ENCODE measurements around the gene SH2D4B.

Gene SH2D4B

GRCh38 chr10:80690434-80690833 lies 152.7 kb downstream of the SH2D4B start:
- no peak for DNase-seq (ENCODE audit: low read depth)

DNA sequence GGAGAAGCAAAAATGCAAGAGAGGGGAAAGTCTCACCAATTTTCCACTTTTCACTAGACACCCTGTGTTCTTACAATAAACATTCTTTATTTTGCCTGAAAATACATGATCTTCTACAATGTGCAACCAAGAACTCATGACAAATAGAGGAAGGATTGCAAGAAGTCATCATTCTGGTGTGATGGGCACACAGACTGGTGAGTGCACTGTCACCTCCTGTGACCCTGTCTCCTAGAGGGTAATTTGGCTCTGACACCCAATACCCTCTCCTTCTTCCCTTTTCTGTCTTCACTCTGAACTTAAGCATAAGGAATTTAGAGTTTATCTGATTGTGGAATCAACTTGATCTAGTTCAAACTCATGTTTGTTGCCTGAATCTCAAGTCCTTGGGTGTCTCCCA lies 153.7 kb downstream of the SH2D4B start:
- DNase-seq (ENCODE audit: low read depth), result no peak

DNA sequence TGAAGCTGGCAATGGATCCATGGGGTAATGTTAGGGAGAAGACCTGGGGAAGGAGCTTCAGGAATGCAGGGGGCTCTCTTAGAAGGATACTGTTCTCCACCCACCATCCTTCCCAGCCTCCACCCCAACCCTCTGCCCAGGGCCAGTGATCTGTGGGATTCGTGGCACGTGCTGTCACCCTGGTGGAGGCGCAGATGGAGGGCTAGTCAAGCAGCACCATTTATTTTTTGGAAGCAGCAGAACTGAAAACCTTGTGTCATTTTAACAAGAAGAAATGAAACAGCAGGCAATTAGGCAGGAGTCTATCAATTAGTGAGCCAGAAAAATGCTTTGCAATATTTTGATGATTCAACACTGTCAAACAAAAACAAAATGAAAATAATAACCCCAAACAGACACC lies 155.9 kb downstream of the SH2D4B start:
- no peak for DNase-seq (ENCODE audit: low read depth)

GRCh38 chr10:80694930-80695329 lies 157.2 kb downstream of the SH2D4B start:
- no peak for DNase-seq (ENCODE audit: low read depth)
